Lower lobe of right lung (tissue), 2 donors: ENCODE data around the gene CNNM2. TPM values are rescaled to one million over a fixed set of nuclear protein-coding genes. Genes with fewer than 3 reads are reported as not detected.
A peak's percentile ranks its signal among the peaks of the same experiment; 100 is the strongest.

Experiments used
- ATAC-seq, 2 donors: fragments of 200-7000 bp; cut with Tn5 transposase; one replicate each; pipeline ENCODE4 v1.9.1; 2020 to 2022; ENCODE audit warnings: mild to moderate bottlenecking in 2 of 2, moderate library complexity in 2 of 2
- DNase-seq: peaks from one replicate; pipeline ENCODE4 v3.0.0-alpha.2; 2020
- H3K27ac ChIP-seq: fragments of 200-600 bp; one replicate; pipeline ENCODE4 v1.8.0; 2022
- H3K27me3 ChIP-seq: fragments of 200-600 bp; one replicate; pipeline ENCODE4 v1.8.0; 2022; ENCODE audit warnings: low read depth
- H3K36me3 ChIP-seq: fragments of 200-600 bp; one replicate; pipeline ENCODE4 v1.8.0; 2022; ENCODE audit warnings: mild to moderate bottlenecking
- H3K4me1 ChIP-seq: fragments of 200-600 bp; one replicate; pipeline ENCODE4 v1.8.0; 2022
- H3K4me3 ChIP-seq: fragments of 200-600 bp; one replicate; pipeline ENCODE4 v1.8.0; 2022; ENCODE audit warnings: mild to moderate bottlenecking
- H3K9me3 ChIP-seq: fragments of 200-600 bp; one replicate; pipeline ENCODE4 v1.8.0; 2022
- CTCF ChIP-seq: fragments of 200-600 bp; IDR thresholded peaks from one replicate; pipeline ENCODE4 v1.8.0; 2022; ENCODE audit warnings: antibody characterized with exemption, mild to moderate bottlenecking
- intact Hi-C: fragments of 100-400 bp; cut with DNase I; formaldehyde crosslinking; loops from one replicate; pipeline ENCODE4 v1.11.0; 2022
- total RNA-seq: library from RNA; stranded (reverse); fragmentation: NEBNext Ultra II Directional; extraction: Animal tissue kit (Norgen Biotek cat#: 25700); gene quantifications from one replicate; pipeline ENCODE4 v1.2.1, GENCODE V29; 2021
- donor health status: DM: no; HTN: yes; CAD: no; lungs with severe emphysema.

Gene CNNM2
- total RNA-seq, 1 donor from 2014 or later: 12.1 TPM

- Histone ChIP-seq H3K36me3 (no peaks in the 10 kb centered on the region), H3K27me3 (no peaks in the 10 kb centered on the region), H3K4me1 (peaks cover 11% of the 10 kb centered on the region), H3K4me3 (no peak overlapping the region), H3K27ac (no peak overlapping the region), H3K9me3 (no peaks in the 10 kb centered on the region)
- no peak for ATAC-seq
- intact Hi-C loops: no loop called here
- no peak for DNase-seq
- no peak for TF ChIP-seq CTCF
These were observed 149.9 kb downstream of the CNNM2 start for GRCh38 chr10:103067956-103068355.

DNA sequence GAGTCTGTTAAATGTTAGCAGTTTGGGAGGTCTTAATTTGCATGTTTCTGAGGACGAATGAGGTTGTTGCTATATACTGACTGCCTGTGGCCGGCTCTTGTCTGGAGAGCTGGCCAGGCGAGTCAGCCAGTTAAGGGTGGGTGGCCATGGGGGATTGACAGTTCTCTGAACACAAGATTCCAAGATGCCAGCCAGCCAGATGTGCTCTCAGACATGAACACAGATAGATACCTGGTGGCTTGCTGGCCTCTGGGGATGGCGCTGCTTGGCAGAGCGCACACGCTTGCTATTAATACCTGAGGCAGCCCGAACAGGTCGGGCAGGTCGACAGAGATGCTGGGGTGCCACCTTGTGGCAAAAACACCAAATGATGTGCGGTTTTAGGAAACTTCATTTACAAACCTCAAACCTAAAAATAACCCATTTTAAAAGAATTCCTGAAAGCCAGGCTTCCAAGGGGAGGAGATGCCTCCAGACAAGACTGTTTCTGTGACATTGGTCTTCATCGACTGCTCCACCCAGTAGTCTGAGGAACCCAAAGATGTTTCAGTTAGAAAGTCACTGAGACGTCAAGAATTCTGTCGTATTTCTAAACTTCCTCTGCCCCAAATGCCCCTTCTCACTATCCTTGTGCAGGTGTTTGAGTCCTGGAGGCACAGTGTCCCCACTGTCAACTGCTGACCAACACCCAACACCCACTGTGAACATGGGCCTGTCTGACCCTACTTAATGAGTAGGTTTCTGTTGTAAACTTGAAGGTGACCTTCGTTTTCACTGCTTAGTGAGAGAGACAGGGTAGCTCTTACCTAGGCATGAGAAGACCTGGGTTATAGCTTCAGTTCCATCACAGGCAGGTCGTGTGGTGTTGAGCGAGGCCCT lies 151.6 kb downstream of the CNNM2 start:
- Histone ChIP-seq H3K4me3 (no peak overlapping the region), H3K27ac (no peak overlapping the region), H3K27me3 (no peaks in the 10 kb centered on the region), H3K36me3 (no peaks in the 10 kb centered on the region), H3K4me1 (peaks cover 11% of the 10 kb centered on the region), H3K9me3 (no peaks in the 10 kb centered on the region)
- TF ChIP-seq CTCF: peak; percentile 65
- intact Hi-C loops: no loop called here
- ATAC-seq (peak; percentile 81 to 85), DNase-seq (peak; percentile 73)

DNA sequence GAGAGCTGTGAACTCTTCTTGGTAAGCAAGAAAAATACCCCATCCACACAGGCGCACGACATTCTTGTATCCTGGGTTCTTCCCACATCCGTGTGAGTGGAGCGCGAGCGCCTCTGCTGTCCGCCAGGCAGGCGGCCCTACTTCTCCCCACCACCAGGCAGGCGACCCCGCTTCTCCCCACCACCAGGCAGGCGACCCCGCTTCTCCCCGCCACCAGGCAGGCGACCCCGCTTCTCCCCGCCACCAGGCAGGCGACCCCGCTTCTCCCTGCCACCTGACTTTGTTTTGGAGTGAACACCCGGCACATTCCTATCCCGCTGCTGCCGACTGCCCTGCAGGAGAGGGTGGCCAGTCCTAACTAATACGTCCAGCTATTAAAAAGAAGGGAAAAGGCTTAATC lies 154.2 kb downstream of the CNNM2 start:
- no peak for DNase-seq
- no peak for ATAC-seq
- intact Hi-C loops: no loop called here
- H3K36me3 ChIP-seq: peaks cover 16% of the 10 kb centered on the region
- peaks cover 11% of the 10 kb centered on the region for H3K4me1 ChIP-seq
- H3K27me3 ChIP-seq: no peaks in the 10 kb centered on the region
- H3K4me3 ChIP-seq: no peak overlapping the region
- H3K9me3 ChIP-seq: no peaks in the 10 kb centered on the region
- H3K27ac ChIP-seq: no peak overlapping the region
- no peak for TF ChIP-seq CTCF

DNA sequence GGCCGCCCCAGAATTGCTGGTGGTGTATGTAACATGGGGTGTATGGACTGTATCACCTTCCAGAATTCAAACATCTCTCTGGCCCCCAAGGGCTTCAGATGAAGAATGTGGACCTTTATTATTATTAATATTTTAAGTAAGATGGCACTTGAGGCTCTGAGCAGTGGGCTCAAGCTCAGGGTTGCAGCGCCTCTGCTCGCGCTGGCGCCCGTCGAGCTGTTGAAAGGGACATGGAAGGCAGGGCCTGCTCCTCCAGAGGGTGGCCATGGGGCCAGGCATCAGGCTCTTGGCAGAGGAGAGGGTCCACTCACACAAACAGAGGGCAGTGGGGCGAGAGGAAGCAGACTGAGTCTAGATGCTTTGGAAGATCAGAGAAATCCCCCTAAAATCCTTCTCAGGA lies 154.8 kb downstream of the CNNM2 start:
- Histone ChIP-seq H3K27me3 (no peaks in the 10 kb centered on the region), H3K27ac (no peak overlapping the region), H3K4me1 (peaks cover 11% of the 10 kb centered on the region), H3K4me3 (no peak overlapping the region), H3K9me3 (no peaks in the 10 kb centered on the region), H3K36me3 (peaks cover 22% of the 10 kb centered on the region)
- intact Hi-C loops: no loop called here
- ATAC-seq: no peak
- no peak for DNase-seq
- no peak for TF ChIP-seq CTCF

DNA sequence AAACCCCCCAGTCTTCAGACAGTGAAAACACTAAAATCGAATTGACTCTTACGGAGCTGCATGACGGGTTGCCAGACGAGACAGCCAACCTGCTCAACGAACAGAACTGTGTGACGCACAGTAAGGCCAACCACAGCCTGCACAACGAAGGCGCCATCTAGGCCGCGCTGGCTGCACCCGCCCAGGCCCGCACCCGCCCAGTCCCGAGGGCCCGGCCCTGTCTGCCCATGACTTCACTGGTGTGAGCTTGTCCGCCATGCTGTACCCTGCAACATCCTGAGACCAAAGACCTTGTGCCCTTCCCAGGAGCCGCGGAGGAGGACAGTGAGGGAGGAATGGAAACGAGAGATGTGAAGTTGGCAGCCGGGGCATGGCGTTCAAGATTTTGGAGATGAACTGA lies 158.9 kb downstream of the CNNM2 start:
- Histone ChIP-seq H3K4me1 (no peaks in the 10 kb centered on the region), H3K4me3 (no peak overlapping the region), H3K36me3 (peaks cover 40% of the 10 kb centered on the region), H3K27me3 (no peaks in the 10 kb centered on the region), H3K27ac (no peak overlapping the region), H3K9me3 (no peaks in the 10 kb centered on the region)
- no peak for TF ChIP-seq CTCF
- ATAC-seq (peak in 1 of 2 donors; percentile 26), DNase-seq (no peak)
- intact Hi-C loops: no loop called here
